ENCODE measurements around the gene EIPR1.

Gene EIPR1

GRCh38 chr2:3146772-3147650 lies 230.6 kb downstream of the EIPR1 start:
- H3K4me3 ChIP-seq, result no peak overlapping the region
- H3K9me3 ChIP-seq, result no peaks in the 10 kb centered on the region
- H3K36me3 ChIP-seq (replicated peaks), result no peaks in the 10 kb centered on the region
- DNase-seq (ENCODE audit: low spot score in 2 of 2), result no peak
- no peaks in the 10 kb centered on the region for H3K27me3 ChIP-seq (ENCODE audit: low read depth)
- H3K4me1 ChIP-seq, result no peaks in the 10 kb centered on the region
- in situ Hi-C loops (cut with MboI; ENCODE audit: low sequenced_read_pairs), result no loop called here

- no peaks in the 10 kb centered on the region for H3K27me3 ChIP-seq (ENCODE audit: low read depth)
- in situ Hi-C loops (cut with MboI; ENCODE audit: low sequenced_read_pairs), result no loop called here
- DNase-seq (ENCODE audit: low spot score in 2 of 2), result no peak
- H3K4me3 ChIP-seq, result no peak overlapping the region
- H3K36me3 ChIP-seq (replicated peaks), result no peaks in the 10 kb centered on the region
- H3K4me1 ChIP-seq, result no peaks in the 10 kb centered on the region
- no peaks in the 10 kb centered on the region for H3K9me3 ChIP-seq
Measured at GRCh38 chr2:3146175-3146574, 231.4 kb downstream of the EIPR1 start.

- no peaks in the 10 kb centered on the region for H3K9me3 ChIP-seq
- no peaks in the 10 kb centered on the region for H3K4me1 ChIP-seq
- no peak for DNase-seq (ENCODE audit: low spot score in 2 of 2)
- no peaks in the 10 kb centered on the region for H3K36me3 ChIP-seq (replicated peaks)
- in situ Hi-C loops (cut with MboI; ENCODE audit: low sequenced_read_pairs), result no loop called here
- H3K27me3 ChIP-seq (ENCODE audit: low read depth), result no peaks in the 10 kb centered on the region
- no peak overlapping the region for H3K4me3 ChIP-seq
Measured at GRCh38 chr2:3145471-3146021, 232.1 kb downstream of the EIPR1 start.

GRCh38 chr2:3144856-3145255 lies 232.8 kb downstream of the EIPR1 start:
- Histone ChIP-seq H3K4me3 (no peak overlapping the region), H3K9me3 (no peaks in the 10 kb centered on the region), H3K36me3 (replicated peaks) (no peaks in the 10 kb centered on the region), H3K4me1 (no peaks in the 10 kb centered on the region), H3K27me3 (ENCODE audit: low read depth) (no peaks in the 10 kb centered on the region)
- in situ Hi-C loops (cut with MboI; ENCODE audit: low sequenced_read_pairs), result no loop called here
- DNase-seq (ENCODE audit: low spot score in 2 of 2), result no peak

GRCh38 chr2:3143602-3144001 lies 234.0 kb downstream of the EIPR1 start:
- H3K36me3 ChIP-seq (replicated peaks), result no peaks in the 10 kb centered on the region
- no peak overlapping the region for H3K4me3 ChIP-seq
- no peaks in the 10 kb centered on the region for H3K9me3 ChIP-seq
- no peaks in the 10 kb centered on the region for H3K27me3 ChIP-seq (ENCODE audit: low read depth)
- in situ Hi-C loops (cut with MboI; ENCODE audit: low sequenced_read_pairs), result no loop called here
- no peak for DNase-seq (ENCODE audit: low spot score in 2 of 2)
- no peaks in the 10 kb centered on the region for H3K4me1 ChIP-seq

GRCh38 chr2:3142961-3143571 lies 234.6 kb downstream of the EIPR1 start:
- Histone ChIP-seq H3K36me3 (replicated peaks) (no peaks in the 10 kb centered on the region), H3K4me3 (no peak overlapping the region), H3K4me1 (no peaks in the 10 kb centered on the region), H3K27me3 (ENCODE audit: low read depth) (no peaks in the 10 kb centered on the region), H3K9me3 (no peaks in the 10 kb centered on the region)
- in situ Hi-C loops (cut with MboI; ENCODE audit: low sequenced_read_pairs), result no loop called here
- DNase-seq (ENCODE audit: low spot score in 2 of 2), result peak in 1 of 2 experiments; percentile 27

- Histone ChIP-seq H3K4me1 (no peaks in the 10 kb centered on the region), H3K27me3 (ENCODE audit: low read depth) (no peaks in the 10 kb centered on the region), H3K36me3 (replicated peaks) (no peaks in the 10 kb centered on the region), H3K9me3 (no peaks in the 10 kb centered on the region), H3K4me3 (no peak overlapping the region)
- in situ Hi-C loops (cut with MboI; ENCODE audit: low sequenced_read_pairs), result no loop called here
- no peak for DNase-seq (ENCODE audit: low spot score in 2 of 2)
Measured at GRCh38 chr2:3142210-3142609, 235.4 kb downstream of the EIPR1 start.

GRCh38 chr2:3141696-3142095 lies 235.9 kb downstream of the EIPR1 start:
- in situ Hi-C loops (cut with MboI; ENCODE audit: low sequenced_read_pairs), result no loop called here
- H3K4me1 ChIP-seq, result no peaks in the 10 kb centered on the region

GRCh38 chr2:3139906-3140305 lies 237.7 kb downstream of the EIPR1 start:
- Histone ChIP-seq H3K4me3 (no peak overlapping the region), H3K27me3 (ENCODE audit: low read depth) (no peaks in the 10 kb centered on the region), H3K4me1 (no peaks in the 10 kb centered on the region), H3K36me3 (replicated peaks) (no peaks in the 10 kb centered on the region), H3K9me3 (no peaks in the 10 kb centered on the region)
- DNase-seq (ENCODE audit: low spot score in 2 of 2), result no peak
- in situ Hi-C loops (cut with MboI; ENCODE audit: low sequenced_read_pairs), result no loop called here

More at GRCh38 chr2:3141696-3142095, 235.9 kb downstream of the EIPR1 start:
- no peak overlapping the region for H3K4me3 ChIP-seq
- no peaks in the 10 kb centered on the region for H3K27me3 ChIP-seq (ENCODE audit: low read depth)
- no peak for DNase-seq (ENCODE audit: low spot score in 2 of 2)
- no peaks in the 10 kb centered on the region for H3K9me3 ChIP-seq
- H3K36me3 ChIP-seq (replicated peaks), result no peaks in the 10 kb centered on the region
